ENCODE measurements around the gene PCSK6.

Gene PCSK6

GRCh38 chr15:101254157-101255050 is 235.1 kb downstream of the PCSK6 start:
- TF ChIP-seq USF1 (IDR thresholded peaks at IDR 0.05) (no peak), EGR1 (IDR thresholded peaks at IDR 0.05) (no peak), NFIC (IDR thresholded peaks at IDR 0.05) (no peak), TCF12 (IDR thresholded peaks at IDR 0.05; ENCODE audit: low read depth) (no peak), RAD21 (IDR thresholded peaks at IDR 0.05; ENCODE audit: low read depth) (no peak), TEAD4 (IDR thresholded peaks at IDR 0.05) (no peak), FOXM1 (IDR thresholded peaks at IDR 0.05; ENCODE audit: borderline replicate concordance, low read depth) (no peak), REST (IDR thresholded peaks at IDR 0.05; ENCODE audit: low read depth) (no peak), TAF1 (IDR thresholded peaks at IDR 0.05; ENCODE audit: low read depth) (no peak), MAX (IDR thresholded peaks at IDR 0.05) (no peak), ZBTB7A (IDR thresholded peaks at IDR 0.05; ENCODE audit: low read depth) (no peak), YY1 (IDR thresholded peaks at IDR 0.05; ENCODE audit: low read depth) (no peak), EP300 (IDR thresholded peaks at IDR 0.05; ENCODE audit: borderline replicate concordance) (no peak), CREB1 (IDR thresholded peaks at IDR 0.05; ENCODE audit: low read depth) (no peak), CEBPB (IDR thresholded peaks at IDR 0.05) (no peak)

Measured in Ishikawa (cell line).